Stimulated activated CD4-positive, alpha-beta T cell treated with anti-CD3 and anti-CD28 coated beads, Interleukin-15, amount 100 ng/mL, for 48 hours (primary cell): Measurements from ENCODE around the gene DUSP5.

Experiments used
- DNase-seq, 2 donors: peaks; one replicate each; pipeline ENCODE4 v3.0.0-alpha.2; 2020; ENCODE audit warnings: low read depth in 2 of 2

Gene DUSP5

DNA sequence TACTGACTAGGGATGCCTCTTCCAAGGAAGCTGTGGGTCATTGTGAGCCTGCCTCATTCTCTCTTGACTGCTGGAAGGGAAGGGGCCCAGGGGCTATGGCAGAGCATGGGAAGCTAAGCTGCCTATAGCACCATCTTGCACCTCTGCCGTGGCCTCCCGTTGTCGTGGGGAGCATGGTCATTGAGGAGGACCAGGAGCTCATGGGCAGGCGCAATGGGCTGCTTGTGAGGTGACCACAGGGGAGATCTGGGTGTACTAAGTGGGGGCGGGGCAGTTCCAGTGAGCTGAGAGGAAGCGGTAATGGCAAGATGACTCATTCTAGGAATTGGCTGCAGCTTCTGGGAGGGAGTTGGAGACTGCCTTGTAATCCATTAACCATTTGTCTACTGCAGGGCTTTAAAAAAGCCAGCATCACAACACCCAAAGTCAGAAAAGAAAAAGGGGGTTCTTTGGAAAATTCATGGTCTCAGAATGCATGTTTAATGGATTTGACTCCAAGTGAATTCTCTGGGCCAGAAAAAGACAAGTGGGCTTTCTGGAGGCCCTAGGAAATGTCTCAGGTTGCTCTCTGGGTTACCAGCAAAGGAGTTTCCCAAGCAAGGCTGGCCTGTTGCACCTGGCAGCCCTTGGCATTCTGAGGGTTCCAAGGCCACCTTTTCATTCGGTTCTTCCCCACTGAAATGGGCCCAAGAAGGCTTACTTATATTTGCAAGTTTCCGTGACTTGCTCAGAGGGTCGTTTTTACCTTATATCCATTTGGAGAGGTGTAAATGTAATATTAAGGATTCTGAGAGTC, 3.6 kb downstream of the DUSP5 start:
- DNase-seq, result peak in 1 of 2 donors; percentile 60

GRCh38 chr10:110502072-110502845, 4.6 kb downstream of the DUSP5 start:
- no peak for DNase-seq

DNA sequence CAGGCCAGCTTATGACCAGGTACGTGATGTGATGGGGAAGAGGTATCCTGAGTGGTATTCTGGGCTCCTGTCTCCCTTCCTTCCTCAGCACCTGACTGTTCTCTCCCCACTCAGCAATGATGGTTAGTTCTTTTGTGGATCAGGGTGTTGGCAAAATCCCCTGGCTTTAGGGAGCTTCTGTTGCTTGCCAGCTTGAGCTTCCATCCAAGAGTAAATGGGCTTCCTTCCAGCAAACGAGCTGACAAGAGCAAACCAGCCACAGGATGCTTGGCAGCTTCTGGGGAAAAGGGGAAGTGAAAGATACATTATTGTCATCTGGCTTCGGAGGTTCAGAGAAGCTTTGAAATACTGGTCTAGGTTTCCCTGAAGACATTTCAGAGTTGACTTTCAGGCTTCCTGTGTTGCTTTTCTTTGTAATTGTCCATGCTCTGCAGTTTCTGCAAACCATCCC, 5.2 kb downstream of the DUSP5 start:
- DNase-seq, result no peak

DNA sequence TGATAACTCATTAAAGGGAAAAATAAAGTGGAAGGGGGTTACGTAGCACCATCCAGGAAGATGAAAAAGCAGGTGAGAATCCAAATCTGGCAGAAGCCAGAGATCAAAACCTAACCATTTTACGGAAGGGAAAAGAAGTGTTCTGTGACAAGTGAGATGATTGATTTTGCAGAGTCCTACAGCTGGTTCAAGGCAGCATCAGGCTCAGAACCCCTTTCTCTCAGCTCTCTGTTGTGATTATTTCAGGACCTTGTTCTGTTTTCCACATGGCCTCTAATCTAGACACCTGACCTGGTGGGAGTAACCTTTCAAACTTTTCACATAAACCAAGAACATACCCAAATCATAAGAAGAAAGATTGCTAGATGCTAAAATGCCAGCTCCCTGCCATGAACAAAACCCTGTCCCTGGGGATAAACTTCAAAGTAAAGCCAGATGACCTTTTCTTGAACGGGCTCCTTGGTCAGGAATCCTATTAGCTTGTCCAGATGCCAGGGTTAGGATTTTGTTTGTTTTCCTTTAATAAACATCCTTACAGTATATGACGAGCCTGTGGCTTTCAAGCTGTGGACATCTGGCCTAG, 5.9 kb downstream of the DUSP5 start:
- DNase-seq, result no peak

GRCh38 chr10:110504111-110504735, 6.5 kb downstream of the DUSP5 start:
- peak; percentile 43 to 55 for DNase-seq

DNA sequence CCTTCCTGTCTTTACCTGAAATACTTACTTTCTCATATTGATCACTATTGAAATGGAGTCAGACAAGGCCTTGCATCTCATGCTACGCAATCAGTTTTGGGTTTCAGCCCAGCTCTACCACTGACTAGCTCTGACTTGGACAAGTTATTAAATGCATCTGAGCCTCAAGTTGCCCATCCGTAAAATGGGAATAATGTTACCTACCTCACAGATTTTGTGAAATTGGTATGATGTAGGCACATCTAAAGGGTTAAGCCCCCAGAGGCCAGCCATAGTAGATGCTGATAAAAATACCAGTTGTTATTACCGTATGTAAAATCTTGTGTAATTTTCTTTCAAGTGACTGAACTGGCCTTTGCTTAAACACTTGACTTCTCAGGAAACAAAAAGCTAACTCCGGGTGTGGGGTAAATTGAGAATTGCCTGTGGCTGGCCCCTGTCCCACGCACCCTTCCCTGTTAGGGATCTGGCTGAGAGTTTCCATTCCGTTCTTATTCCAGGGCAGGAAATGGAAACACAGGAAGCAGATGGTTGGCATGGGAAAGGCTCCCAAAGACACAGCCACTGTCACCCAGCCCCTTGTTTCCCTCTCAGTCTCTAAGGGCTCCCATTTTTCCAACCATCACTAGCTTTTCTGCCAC, 7.5 kb downstream of the DUSP5 start:
- DNase-seq, result no peak

DNA sequence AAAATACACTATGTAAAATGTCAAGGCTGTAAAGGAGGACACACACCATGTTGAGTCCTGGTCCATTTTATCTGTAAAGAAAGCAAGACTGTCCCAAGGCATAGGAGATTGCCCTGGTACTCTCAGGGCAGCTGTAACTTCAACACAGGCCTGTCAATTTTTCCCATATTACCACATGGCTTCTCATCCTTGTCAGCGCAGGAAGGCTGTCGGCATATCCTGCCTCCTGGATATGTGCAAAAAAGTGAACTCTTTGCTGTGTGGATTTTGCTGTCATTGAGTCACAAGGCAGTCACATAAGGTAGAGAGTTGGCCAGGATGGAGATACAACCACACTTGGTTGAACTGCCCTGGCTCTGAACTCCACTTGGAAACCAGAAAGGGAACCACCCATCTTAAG, 8.7 kb downstream of the DUSP5 start:
- no peak for DNase-seq

- DNase-seq, result no peak
These were observed 9.6 kb downstream of the DUSP5 start for GRCh38 chr10:110507346-110507745.

DNA sequence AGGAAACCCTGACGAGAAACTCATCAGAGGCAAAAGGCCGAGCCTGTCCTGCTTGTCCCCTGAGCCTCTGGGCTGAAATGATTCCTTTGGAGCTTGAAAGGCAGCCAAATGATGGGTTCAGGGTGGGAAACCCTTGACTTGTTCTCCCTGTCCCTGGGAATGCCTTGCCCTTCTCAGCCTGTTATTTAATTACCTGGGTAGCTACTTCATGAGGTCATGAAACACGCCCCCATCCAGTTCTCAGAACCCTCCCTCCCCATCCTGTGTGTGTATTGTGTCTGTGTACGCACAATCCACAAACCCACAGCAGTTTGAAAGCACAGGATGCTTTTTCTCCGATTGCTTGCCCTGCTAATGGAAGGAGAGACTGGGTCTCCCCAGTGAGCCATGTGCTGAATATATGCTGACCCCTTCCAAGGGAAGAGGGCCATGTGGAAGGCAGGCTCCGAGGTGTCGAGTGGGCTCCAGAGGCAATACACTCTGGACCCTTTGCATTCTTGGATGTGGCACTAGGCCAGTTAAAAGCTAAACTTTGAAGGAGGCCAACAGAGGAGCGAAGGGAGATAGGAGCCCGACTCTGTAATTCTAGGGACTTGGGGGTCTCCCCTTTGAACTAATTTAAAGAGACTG, 10.6 kb downstream of the DUSP5 start:
- no peak for DNase-seq

DNA sequence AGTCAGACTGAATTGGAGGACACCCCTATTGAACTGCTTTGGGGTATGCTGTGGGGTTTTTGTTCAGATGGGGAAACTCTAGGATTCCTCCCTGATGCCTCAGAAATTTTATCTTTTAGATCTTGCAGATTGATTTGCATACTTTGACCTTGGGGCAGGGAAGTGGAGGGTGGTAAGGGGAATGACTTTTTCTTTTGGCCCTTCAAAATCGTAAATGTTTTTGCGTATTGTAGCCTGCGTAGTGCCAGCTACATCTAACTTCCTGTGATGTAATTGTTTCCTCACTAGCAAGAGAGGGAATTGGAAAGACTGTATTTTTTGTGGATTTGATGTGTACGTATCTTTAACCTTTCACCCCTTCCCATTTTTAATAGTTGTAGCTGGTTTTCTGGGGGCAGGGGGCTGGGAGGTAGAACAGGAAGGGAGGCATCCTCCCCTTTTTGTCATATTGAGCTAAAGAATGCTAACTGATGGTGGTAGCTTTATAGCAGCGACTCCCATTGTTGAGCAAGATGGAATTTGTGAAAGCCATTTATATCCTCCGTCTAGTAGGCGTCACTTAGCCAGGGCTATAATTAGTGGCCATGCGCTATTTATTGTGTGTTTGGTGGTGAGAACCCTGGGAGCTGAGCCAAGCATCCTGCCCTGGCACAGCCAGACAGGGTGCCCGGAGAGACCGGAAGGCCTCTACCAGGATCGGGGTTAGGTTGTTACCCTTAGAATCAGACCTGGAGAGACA, 11.3 kb downstream of the DUSP5 start:
- no peak for DNase-seq

DNA sequence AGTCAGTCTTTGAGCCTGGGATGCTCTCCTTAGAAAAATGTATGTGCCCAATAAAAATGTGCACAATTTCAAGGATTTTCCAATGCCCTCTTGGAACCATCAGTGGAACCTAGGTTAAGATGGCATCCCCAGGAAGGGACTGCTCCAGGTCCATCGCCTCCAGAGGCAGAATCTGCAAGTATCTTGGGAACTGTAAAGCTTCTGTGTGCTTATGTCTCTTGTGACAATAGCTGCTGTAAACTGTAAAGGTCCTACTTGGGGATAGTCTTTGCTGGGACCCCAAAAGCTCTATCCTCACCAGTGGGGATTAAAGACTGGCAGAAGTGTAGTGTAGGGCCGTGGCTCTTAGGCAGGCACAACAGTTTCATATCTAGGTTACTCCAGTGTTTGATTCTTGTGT, 11.9 kb downstream of the DUSP5 start:
- no peak for DNase-seq

GRCh38 chr10:110510086-110510485, 12.4 kb downstream of the DUSP5 start:
- DNase-seq, result no peak

- DNase-seq, result no peak
These were observed 13.0 kb downstream of the DUSP5 start for GRCh38 chr10:110510730-110511129.

- no peak for DNase-seq
These were observed 14.2 kb downstream of the DUSP5 start for GRCh38 chr10:110511734-110512449.

GRCh38 chr10:110512461-110513187, 14.9 kb downstream of the DUSP5 start:
- peak; percentile 54 to 56 for DNase-seq

DNA sequence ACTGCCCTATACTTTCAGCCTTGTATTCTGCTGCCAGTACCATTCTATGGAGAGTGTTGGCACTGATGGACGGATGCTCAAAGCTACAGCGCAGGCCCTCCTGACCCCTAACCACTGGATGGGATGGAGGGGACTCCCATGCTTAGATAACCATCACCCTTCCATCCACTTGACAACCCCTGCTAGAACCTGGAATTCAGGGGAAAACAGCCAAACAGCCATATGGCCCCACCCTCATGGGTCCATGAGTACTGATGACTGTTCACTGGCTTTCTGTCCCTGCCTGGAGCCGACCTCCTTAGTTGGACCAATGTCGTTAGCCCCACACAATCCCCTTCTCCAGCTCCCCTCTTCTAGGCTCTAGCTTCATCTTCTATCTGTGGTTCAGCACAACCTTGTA, 16.2 kb downstream of the DUSP5 start:
- no peak for DNase-seq

DNA sequence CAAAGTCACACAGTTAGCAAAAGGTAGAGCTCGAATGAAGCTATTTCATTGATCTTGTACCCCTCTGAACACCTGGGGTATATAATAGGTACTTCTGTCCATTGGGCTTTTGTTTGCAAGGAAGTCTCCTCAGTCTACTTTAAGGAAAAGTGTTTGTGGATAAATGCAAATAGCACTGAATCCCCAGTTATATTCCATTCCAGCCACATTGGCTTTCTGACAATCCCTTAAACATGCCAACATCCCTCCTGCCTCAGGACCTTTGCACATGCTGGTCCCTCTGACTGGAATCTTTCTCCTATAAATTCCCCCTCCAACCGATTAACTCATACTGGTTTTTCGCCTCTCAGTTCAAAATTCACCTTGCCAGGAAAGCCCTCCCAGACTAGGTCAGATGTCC, 17.1 kb downstream of the DUSP5 start:
- no peak for DNase-seq

DNA sequence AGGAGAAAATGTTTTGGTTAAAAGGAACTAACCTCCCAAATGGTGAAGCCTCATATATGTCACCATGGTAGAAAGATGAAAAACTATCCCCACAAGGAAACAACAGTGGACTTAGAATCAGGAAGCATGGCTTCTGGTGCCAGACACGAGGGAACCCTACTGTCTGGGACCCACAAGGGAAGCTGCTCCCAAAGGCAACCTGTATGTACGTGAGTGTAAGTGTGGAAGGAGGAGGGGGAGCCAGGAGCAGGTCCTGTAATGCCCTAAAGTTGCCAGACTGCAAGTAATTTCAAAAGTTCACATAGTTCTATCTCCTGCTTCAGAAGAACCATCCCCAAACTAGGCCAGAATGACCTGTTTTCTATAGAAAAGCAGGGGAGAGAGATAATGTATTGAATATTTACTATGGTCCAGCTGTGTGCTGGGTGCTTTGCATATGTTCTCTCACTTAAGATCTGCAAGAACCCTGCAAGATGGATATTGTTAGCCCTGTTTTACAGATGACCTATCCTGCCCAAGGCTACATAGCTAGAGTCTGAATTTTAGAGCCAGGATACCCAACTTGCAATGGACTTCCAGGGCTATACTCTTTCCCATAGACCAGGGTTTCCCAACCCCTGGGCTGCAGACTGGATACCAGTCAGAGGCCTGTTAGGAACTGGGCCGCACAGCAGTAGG, 19.2 kb downstream of the DUSP5 start:
- no peak for DNase-seq
